ENCODE results near the gene SRPX2.

SRPX2 gene, protein sequence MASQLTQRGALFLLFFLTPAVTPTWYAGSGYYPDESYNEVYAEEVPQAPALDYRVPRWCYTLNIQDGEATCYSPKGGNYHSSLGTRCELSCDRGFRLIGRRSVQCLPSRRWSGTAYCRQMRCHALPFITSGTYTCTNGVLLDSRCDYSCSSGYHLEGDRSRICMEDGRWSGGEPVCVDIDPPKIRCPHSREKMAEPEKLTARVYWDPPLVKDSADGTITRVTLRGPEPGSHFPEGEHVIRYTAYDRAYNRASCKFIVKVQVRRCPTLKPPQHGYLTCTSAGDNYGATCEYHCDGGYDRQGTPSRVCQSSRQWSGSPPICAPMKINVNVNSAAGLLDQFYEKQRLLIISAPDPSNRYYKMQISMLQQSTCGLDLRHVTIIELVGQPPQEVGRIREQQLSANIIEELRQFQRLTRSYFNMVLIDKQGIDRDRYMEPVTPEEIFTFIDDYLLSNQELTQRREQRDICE

GRCh38 chrX:100643956-100644860, at the start of gene SRPX2:
Gene SRPX2, plus strand, starts transcription at chrX:100644199. Its CDS starts 2,124 bp downstream, at chrX:100646323.
- DNase-seq (ENCODE audit: low read depth), result peak; percentile 87

DNA sequence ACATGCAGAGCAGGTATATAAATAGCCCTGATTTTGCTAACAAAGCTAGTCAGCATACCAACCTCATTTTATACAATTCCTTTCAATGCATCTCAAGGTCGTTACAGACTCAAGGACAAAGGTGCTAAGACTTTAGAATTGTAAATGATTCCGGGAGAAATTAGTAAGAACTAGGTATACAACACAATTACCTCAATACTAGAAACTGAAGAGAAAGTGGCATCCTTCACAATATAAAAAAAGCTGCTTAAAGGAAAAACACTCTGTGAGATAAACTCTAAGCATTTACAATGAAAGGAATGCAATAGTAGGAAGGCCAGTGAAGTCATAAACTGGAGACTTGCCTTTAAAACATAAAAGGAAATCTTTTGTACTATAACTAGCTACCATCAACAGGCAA, 47.4 kb upstream of the SRPX2 start:
- DNase-seq (ENCODE audit: low read depth), result no peak

GRCh38 chrX:100599456-100599855, 44.5 kb upstream of the SRPX2 start:
- DNase-seq (ENCODE audit: low read depth), result no peak

DNA sequence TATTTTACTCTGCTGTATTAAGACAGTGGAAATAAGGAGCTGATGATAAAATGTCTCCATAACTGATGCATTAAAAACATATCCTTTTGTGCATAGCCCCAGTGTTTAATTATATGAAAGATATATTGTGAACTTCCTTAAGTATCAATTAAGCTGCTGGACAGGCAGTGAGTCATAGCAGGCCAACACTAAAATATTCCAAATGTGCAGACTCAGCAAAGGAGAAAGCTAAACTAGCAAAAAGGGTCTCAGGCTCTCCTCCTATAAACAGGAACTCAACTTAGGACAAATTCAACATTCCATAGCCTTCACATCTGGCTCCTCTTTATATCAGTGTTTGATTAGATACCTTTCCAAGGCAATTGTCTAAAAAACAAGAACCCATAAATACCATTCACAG, 43.7 kb upstream of the SRPX2 start:
- no peak for DNase-seq (ENCODE audit: low read depth)

DNA sequence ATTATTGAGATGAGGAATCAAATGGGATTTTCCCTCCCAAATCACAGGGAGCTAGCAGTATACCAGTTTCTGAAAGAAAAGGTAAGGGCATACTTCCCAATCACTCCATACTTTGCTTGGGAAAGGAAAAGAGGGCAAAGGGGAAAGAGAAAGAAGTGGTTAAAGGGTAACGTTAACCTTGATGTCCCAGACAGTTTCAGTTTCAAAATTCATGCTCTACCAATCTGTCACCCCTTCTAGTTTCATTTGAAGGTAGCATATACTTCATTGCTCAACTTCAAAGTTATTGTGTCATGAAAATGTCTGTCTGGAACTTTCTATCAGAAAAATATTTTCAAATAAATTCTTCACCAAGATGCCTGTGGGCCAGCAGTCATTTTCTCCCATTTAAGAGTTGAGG, 43.2 kb upstream of the SRPX2 start:
- no peak for DNase-seq (ENCODE audit: low read depth)

- no peak for DNase-seq (ENCODE audit: low read depth)
These were observed 37.2 kb upstream of the SRPX2 start for GRCh38 chrX:100606753-100607152.

DNA sequence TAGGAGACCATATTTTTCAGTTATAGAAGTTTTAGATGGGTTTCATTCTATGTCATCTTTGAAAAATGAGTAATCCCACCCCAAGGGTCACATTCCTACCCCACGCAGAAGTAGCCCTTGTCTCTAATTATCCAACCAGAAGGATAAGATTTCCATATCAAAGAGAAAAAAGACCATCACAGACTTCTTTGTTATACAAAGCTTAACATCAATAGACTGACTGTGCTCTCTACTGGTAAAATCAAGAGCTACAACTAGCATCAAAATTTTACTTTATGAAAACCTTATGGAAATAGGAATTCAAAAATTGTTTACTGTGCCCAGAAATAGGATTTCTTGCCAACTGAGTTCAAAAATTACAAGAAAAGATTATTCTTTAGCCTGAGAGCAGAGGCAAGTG, 34.4 kb upstream of the SRPX2 start:
- DNase-seq (ENCODE audit: low read depth), result no peak

DNA sequence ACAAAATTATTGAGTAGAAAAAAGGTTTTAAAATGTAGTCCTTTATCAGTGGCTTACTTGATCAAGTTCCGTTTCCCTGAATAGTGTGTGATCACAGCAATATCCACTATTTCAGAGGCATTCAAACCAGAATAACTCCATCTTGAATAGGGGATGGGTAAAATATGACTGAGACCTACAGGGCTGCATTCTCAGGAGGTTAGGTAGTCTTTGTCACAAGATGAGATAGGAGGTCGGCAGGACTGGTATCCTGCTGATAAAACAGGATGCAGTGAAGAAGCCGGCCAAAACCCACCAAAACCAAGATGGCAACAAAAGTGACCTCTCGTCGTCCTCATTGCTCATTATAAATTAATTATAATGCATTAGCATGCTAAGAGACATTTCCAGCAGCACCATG, 32.0 kb upstream of the SRPX2 start:
- no peak for DNase-seq (ENCODE audit: low read depth)

DNA sequence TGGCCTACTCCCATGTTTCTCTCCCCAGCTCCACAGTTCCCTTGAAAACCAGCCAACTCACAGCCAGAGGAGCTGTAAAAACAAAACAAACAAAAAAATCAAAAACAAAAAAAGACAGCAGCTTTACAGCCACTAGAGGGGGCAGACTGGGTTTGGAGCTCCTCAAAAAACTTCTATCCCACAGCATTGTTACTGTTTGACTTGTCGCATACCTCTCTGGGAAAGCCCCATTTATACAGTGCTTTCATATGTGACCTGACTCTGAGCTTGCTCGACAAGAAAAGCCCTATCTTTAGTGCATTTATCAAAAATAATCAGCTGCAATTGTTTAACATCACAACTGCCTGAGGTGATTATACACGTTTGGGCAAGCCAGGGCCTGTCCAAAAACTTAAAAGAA, 29.0 kb upstream of the SRPX2 start:
- peak; percentile 50 for DNase-seq (ENCODE audit: low read depth)

DNA sequence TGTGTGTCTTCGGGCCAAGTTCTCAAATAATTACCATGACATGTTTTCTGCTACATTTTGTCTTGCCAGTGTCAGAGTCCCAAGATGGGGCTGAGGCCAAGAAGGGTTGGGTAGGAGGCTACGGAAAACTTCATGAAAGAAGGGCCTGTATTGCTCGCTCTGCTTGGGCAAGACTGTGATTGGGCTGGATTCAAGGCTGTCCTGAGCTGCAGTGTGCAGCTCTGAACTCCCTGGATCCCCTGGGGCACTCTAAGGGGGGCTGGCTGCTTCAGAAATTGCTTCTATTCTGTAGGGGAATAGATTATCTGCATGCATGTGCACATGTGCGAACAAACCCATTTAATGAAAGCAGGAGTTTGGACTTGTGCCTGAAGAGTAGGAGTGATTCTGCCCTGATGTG, 21.0 kb upstream of the SRPX2 start:
- DNase-seq (ENCODE audit: low read depth), result no peak

- DNase-seq (ENCODE audit: low read depth), result no peak
These were observed 18.0 kb upstream of the SRPX2 start for GRCh38 chrX:100625985-100626491.

DNA sequence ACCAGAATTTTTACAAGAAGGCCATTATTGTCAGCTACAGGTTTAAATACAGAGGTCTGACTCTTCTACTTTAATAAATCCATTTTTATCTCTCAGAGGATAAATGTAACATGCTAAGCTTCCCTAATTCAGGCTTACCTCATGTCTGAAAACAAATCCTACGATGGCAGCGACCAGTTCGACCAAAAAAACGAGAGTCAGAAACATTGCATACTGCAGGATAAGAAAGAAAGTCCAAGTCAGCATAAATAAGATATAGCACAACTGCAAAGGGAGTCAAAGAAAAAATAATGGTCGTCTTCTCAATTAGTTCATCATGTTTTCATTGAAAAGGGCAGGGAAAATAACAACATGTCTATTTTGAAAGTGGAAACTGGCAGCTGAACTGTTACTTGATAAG, 9.0 kb upstream of the SRPX2 start:
- DNase-seq (ENCODE audit: low read depth), result no peak

GRCh38 chrX:100635989-100636320, 8.0 kb upstream of the SRPX2 start:
- no peak for DNase-seq (ENCODE audit: low read depth)

DNA sequence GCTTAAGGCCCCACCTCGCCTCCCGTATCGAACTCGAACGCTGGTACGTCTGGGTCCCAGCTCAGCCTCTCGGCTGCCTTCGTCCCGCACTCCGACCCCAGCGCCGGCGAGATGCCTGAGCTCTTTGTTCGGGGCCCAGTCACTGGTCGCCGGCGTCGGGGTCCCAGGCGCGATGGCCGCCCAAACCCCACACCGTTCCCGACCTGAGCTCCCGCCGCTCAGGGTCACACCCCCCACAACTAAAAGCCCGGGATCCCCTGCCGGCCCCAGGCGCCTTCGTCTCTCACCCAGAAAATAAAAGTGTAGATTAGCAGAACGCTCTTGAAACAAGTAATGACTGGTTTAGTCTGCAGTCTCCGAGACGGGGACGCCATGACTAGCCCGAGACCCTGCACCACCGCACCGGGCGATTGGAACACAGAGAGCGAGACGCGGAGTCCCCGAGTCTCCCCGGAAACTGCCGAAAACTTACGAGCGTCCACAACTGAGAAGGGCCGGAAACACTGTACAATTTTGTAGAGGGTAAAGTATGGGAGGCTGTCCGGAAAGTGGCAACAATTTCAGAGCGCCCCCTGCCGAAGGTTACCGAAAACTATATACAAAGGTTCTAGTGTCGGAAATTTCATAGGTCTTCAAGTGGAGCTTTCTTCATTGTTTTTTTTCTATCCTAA, 7.5 kb upstream of the SRPX2 start, which contains the start of gene TSPAN6:
TSS of gene TSPAN6 (minus strand) at position 486 of the 671 bp plus-strand sequence. CDS start at position 374, 112 bp downstream.
- peak; percentile 82 for DNase-seq (ENCODE audit: low read depth)

DNA sequence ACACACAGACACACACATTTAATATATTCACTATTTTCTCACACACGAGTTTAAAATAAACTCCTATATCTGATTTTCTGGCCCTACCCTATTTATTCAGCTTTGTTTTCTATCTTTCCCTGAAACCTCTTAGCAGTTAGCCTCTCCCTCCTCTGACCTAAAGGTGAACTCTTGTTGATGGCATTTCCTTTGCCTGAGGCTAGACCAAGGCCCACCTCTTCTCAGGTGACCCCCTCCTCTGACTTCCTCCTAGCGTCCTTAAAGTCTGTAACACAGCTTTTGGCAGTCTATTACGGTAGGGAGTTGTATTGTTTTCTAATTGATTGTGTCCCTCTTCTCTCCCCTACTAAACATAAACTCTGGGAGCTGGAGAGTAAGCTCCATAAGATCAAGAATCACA, 1.7 kb upstream of the SRPX2 start:
- no peak for DNase-seq (ENCODE audit: low read depth)

GRCh38 chrX:100643212-100643611, 787 bp upstream of the SRPX2 start:
- no peak for DNase-seq (ENCODE audit: low read depth)

- no peak for DNase-seq (ENCODE audit: low read depth)
These were observed 1.1 kb downstream of the SRPX2 start for GRCh38 chrX:100645106-100645505.

DNA sequence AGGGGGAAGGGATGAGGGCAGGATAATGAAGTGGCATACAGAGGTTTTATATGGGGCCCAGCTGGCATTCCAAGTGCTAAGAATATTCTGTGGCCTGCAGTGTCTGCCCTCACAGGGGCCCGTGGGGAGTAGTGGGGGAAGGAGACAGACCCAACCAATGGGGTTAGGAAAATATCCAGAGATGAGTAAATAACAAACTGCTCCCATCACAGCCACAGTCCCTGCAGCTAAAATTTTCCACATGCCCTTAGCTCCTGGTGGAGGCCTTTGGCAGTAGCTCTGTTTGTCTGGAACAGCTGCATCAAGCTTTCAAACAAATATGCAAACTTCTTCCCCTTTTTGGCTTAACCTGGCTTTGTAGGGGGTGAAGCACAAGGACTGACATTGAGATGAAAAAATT, 3.1 kb downstream of the SRPX2 start:
- DNase-seq (ENCODE audit: low read depth), result no peak

DNA sequence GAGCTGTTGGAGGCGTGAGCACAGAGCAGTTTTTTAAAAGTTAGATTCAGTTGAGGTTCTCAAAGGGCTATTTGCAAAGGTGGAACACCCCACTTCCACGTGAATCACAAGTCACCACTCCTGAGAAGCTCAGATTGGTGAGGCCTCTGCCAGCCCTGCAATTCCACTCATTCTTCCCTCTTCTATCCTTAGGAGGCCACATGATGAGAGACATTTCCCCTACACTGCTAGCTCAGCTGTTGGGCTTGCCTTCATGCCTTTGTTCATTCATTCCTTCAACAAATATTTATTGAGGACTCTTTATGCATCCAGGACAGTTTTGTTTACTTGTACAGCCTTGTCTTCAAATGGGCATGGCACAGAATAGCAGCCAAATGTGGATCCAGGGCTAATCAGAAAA, 3.7 kb downstream of the SRPX2 start:
- DNase-seq (ENCODE audit: low read depth), result no peak

DNA sequence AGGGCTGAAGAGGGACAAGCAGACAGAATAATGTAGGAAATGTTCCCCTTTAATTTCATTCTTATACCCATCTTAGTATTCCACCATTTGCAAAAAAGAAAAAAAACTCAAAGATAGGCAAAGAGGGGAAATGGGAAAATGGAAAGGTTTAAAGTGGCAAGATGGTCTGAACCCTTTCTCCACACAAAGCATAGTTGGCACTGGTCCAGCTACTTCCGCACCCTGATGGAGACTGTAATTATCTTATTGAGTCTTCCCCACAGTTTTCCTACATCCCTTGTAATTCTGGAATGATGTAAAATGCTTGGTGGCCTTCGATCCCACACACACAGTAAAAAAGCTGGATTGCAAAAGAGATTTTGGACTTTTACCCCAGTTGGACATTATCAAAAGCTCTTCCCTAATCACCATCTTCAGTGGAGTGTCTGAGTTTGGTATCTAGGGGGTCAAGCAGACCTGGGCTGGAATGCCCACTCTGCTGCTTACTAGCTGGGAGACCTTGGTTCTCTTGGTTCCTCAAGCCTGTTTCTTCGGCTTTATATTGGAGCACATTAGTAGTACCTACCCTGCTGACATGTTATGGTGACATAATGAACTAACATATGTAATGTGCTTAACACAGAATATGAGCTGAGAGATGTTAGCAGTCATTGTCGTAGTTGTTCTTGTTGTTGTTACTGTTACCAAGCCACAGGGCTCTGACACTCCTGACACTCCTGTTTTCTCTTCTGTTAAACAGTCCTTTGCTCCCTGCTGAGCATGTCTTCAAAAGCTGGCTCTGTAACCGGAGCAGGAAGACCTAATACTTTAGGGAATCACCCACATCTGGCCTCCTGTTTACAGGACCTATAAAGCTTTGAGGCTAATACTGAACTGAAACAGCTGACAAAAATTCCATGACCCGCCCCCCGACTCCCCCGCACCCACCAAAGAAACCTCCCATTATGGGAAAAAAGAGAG, 4.7 kb downstream of the SRPX2 start:
- peak; percentile 54 for DNase-seq (ENCODE audit: low read depth)

Data from fibroblast of the conjunctiva (primary cell).